Smooth muscle cell of the brain vasculature (primary cell): Measurements from ENCODE around the gene IMP3.
"Not testable (repeated sequence)": the region's sequence is repeated elsewhere in the genome, so short reads cannot be mapped to it uniquely, and the experiment has no call there.

Experiments used
- DNase-seq: peaks from one replicate; pipeline ENCODE4 v3.0.0-alpha.2; 2012; ENCODE audit warnings: low read depth, low spot score

IMP3 gene

DNA sequence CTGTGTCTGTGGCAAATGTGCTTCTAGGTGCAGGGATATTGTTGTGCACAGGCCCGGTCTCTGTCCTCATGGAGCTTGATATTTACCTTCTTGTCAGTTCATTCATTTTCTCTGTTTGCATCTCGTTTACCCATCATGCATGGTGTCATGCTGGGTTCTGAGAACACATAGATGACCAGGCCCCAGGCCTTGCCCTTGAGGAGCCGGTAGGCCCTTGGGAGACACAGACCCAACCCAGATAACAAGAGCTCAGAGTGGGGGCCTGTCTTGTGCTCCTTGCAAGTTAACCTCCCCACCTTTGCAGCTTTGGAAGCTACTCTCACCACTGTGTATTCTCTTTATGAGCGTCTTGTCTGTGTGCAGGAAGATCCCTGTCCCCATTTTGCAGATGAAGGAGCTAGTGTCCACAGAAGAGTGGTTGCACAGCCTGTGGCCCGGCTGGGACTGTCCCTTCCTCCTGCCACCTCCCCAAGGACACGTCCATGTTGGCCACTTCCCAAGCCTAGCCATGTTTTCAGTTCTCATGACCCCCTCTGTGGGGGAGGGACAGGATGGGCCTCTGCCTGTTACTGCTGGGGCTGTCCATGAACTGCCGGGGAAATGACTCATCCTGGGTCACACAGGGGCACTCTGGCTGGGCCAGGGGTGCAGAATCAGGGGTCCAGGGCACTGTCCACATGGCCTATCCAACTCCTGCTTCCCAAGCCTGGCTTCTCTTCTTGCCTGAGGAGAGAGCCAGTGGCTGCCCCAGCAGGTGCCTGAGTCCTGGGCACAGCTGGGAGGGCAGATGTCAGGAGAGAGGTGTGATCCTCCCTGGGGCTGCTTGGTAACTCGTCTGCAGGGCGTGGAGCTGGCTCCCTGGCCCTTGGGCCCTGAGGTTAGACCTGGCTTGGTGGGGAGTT lies 11.1 kb upstream of the IMP3 start:
- DNase-seq, result no peak

DNA sequence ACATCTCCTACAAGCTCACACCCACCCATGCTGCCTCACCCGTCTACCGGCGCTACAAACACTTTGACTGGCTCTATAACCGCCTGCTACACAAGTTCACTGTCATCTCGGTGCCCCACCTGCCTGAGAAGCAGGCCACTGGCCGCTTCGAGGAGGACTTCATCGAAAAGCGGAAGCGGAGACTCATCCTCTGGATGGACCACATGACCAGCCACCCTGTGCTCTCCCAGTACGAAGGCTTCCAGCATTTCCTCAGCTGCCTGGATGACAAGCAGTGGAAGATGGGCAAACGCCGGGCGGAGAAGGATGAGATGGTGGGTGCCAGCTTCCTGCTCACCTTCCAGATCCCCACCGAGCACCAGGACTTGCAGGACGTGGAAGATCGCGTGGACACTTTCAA lies 9.8 kb upstream of the IMP3 start:
- DNase-seq, result no peak

DNA sequence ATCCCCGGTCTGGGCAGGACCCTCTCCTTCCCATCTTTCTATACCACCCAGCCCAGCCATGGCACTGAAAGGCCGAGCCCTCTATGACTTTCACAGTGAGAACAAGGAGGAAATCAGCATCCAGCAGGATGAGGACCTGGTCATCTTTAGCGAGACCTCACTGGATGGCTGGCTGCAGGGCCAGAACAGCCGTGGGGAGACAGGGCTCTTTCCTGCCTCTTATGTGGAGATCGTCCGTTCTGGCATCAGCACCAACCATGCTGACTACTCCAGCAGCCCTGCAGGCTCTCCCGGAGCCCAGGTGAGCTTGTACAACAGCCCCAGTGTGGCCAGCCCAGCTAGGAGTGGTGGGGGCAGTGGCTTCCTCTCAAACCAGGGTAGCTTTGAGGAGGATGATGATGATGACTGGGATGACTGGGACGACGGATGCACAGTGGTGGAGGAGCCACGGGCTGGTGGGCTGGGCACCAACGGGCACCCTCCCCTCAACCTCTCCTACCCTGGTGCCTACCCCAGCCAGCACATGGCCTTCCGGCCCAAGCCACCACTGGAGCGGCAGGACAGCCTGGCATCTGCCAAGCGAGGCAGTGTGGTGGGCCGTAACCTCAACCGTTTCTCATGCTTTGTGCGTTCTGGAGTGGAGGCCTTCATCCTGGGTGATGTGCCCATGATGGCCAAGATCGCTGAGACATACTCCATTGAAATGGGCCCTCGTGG lies 9.2 kb upstream of the IMP3 start:
- no peak for DNase-seq

DNA sequence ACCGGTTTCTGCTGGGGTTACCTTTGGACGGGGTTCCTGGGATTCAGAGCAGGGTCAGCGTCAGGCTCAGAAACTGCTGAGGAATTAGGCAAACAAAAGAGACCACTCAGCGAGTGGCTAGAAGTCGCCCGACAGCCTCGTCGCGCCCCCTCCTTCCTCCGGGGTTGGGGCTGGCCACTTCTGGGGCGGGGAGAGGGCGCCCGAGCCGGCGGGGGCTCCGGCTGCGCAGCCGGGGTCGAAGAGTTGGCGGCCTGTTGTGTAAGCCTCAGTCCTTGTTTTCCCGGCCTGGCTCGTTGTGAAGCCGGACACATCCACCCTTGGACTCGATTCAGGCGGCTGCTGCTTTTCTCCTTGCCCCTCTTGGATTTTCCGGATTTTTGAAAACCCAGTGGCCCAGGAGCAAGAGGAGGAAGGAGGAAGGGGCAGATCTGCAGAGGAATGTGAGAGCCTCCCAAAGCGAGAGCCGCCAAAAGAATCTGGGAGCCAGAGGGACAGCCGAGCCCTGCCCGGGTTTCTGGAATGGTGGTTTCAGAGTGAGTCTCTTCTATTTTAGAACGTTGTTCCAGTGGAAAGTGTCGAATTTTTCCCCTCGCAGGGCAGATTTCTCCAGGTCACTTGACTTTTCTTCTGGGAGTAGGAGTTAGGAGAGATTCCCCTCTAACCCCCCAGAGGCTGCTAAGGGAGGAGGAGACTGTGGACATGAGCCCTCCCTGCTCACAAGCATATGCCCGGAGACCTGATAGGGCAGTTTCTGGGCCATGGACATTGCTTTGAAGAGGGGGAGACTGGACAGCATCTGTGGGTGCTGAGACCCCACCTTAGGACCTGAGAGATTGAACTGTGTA lies 8.4 kb upstream of the IMP3 start:
- DNase-seq, result no peak

DNA sequence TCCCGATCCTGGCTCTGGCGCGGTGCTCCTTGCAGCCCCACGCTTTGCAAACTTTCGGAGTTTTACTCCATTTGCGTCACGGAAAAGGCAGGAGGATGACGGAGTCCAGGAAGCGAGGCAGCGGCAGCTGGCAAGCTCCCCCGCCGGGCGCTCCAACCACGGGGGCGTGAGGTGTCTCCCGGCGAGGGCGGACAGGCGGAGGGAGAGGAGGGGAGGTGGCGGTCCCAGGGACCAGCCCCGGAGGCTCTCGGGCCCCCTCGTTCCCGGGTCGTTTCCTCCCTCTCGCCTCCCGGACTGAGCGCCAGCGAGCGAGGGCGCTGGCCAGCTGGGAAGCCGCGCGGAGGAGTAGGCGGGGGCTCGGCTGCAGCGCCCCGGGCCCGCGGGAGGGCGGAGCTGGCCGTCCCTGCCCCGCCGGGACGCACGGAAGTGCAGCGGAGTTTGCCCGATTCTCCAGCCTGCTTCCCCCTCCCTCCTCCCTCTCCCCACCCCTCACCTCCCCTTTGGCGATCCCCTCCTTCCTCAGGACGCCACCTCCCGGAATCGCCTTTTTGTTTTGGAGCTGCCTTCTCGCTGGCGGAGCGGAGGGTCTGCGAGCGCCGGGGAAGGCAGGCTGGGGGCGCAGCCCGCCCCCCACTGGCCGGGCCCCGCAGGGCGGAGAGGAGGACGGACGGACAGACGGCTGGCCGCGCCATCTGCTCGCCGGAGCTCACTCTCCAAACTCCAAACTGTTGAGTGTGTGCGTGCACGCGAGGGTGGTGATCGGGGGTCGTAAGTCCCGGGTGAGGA lies 7.5 kb upstream of the IMP3 start, which contains the start of gene SNX33:
Gene SNX33 (plus strand): TSS at position 543 of the 786 bp plus-strand sequence. CDS start 1,191 bp downstream, outside the sequence.
- no peak for DNase-seq

DNA sequence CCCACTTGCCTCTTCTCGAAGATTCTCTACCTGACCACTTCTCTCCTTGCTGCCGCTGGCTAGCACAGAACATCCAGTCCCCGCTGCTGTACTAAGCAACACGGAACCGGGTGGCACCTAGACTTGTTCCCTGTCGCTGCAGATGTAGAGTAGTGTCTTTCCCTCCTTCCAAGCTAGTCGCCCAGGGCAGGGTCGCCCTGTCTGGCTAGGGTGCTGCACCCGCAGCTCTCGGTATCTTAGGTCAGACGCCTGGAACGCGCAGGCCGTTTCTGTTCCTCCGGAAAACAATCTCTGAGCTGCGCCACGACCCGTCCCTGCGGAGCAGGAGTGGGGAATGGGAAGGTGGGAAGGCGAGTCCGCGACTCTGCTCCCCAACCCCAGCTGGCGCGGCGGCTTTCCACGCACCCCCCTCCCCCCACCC lies 6.9 kb upstream of the IMP3 start:
- no peak for DNase-seq

DNA sequence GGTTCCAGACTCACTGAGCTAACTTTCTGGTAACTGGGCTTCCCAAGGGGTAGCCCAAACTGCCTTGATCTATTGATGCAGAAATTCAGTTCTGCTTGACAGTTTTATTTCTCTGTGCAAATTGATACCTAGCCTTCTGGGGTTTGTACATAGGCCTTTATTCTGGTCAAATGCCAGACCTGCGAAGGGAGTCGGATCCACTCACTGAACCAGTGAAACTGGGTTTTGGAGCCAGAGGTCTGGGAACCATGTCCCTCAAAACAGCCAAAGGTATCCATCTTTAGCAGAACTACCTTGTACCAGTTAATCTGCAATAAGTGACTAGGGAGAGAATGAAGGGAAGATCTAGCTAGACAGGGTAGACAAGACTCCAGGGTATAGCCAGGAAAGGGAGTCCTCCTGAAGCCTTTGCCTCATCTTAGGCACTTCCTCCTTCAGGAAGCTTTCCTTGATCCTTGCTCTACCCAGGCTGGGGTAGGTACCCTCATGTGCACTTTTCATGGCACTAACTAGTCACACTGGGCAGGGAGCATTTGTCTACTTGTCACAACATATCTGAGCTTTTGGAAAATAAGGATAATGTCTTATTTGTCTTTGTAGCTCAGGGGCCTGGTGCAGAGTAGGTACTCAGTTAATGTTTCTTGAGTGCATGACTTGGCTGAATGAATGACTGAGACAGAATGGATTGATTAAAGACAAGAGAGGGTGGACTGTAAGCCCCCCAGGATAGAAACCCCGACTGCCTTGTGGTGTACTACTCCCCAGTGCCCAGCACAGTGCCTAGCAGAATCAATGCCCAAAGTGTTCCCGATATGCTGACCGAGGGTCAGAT lies 6.3 kb upstream of the IMP3 start:
- DNase-seq, result no peak

DNA sequence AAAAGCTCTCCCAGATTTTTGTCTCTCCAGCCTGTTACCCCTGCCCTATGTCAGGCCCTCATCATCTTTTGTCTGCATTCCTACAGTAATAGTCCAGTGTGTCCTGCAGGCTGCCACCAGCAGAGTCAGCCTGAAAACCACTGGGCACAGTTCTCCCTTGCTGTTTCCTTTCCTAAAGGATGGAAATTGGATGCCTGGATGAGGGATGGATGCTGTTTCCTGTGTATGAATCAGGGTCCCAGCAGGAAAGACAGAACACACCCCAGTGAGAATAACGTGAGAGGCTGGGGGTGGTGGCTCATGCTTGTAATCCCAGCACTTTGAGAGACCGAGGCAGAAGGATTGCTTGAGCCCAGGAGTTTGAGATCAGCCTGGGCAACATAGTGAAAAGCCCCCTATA lies 4.4 kb upstream of the IMP3 start:
- no peak for DNase-seq

DNA sequence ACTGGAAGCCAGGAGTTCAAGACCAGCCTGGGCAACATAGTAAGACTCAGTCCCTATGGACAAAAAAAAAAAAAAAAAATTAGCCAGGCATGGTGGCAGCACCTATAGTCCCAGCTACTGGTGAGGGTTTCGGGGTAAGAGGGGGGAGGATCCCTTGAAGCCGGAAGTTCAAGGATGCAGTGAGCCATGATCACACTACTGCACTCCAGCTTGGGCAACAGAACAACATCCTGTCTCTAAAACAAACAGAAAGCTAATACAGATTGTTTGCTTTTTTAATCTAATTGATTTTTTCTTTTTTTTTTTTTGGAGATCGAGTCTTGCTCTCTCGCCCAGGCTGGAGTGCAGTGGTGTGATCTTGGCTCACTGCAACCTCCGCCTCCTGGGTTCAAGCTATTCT lies 1.6 kb upstream of the IMP3 start:
- no peak for DNase-seq

DNA sequence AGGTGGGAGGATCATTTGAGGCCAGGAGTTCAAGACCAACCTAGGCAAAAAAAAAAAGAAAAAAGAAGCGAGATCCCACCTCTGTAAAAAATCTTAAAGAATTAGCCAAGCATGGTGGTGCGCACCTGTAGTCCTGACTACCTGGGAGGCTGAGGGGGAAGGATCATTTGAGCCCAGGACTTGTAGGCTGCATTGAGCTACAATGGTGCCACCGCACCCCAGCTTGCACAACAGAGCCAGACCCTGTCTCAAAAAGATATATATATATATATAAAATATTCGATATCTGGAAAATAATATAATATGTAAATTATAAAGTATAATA lies 1.1 kb upstream of the IMP3 start:
- DNase-seq, result no peak

DNA sequence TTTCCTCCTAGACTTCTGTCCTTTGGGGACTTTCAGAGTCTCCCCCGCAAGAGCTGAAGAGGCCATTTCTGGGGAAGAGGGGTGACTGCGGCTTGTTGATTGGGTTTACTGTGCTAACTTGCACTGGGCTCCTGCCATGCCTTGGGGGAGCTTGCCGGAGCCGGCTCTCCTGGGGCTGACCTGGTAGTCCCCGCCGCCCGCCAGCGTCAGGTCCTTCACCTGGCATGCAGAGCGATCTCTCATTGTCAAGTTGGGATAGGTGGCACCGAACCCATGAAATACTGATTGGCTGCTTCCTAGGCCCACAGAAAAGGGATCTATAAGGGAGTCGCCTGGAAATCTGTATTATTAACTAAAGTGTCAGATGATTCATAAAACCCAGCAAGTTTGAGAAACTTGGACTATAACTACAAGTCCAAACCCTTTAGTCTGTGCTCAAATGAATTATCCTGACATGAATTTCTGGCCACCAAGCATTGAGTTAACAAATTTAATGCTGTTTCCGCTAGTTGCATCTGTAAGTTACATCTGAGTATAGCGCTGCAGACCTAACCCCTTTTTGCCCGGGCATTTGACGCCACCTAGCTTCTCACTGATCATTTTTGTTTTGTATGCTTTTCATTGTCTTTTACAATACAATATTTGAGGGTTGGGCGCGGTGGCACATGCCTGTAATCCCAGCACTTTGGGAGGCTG lies 607 bp upstream of the IMP3 start:
- DNase-seq, result no peak

DNA sequence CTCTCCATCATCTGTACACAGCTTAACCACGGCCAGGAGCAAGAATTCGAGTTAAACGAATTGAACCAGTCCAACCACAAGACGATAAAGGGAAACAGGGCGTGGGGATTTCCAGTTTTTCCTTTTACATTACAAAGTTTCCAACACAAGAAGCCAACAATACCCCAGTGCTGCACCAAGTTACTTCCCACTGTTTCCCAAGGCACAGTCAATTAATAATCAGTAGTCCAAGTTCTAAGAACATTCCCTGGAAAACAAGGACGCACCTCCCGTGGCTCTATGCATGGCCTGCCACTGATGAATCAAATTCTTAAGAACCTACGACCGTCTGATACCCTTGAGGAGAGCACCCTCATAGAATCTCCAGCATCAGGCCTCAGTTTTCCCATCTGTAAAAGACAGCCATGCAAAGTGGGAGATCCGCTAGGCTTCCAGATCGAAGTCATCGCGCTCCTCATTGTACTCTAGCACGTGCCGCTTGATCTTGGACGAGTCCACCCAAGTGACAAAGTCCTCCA lies 774 bp downstream of the IMP3 start:
- DNase-seq, result no peak

DNA sequence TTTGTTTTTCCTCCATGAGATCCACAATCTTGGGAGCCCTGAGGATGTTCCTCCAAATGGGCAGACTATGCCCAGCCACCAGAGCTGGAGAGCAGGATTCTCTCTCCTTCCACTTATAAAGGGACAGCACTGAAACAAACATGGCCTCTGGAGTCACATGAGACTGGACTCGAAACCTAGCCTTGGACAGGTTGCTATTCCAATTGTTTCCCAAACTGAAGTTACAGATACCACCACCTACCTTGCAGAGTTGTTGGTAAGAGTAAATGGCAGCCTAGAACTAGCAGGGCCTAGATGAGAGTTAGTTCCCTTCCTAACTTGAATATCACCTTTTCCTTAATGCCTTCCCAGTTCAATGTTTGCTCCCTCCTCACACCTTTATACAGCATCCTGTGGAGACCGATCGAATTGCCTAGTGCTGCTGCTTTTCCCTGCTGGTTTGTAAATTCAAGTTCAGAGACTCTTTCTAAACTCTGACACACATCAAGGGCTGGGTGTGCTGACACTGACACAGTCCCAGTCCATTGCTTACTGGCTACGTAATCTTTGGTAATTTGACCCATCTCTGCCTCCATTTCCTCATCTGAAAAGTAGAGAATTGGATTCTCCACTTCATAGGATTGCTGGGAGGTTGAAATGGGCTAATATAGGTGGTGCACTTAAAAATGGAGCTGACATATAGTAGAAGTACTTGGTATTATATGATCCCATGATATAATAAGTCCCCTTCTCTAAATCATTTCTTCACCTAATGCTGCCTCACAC lies 2.6 kb downstream of the IMP3 start:
- DNase-seq, result no peak

DNA sequence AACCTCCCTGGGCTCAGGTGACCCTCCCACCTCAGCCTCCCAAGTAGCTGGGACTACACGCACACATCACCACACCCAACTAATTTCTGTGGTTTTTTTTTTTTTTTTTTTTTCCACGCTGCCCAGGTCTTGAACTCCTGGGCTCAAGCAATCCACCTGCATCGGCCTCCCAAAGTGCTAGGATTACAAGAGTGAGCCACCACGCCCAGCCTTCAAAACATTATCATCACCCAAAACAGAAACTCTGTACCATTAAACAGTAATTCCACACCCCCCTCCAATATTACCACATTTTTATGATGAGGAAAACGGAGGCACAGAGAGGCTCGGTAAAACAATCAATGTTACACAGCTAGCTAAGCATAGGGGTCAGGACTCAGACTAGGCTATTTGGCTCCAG lies 4.0 kb downstream of the IMP3 start:
- no peak for DNase-seq

DNA sequence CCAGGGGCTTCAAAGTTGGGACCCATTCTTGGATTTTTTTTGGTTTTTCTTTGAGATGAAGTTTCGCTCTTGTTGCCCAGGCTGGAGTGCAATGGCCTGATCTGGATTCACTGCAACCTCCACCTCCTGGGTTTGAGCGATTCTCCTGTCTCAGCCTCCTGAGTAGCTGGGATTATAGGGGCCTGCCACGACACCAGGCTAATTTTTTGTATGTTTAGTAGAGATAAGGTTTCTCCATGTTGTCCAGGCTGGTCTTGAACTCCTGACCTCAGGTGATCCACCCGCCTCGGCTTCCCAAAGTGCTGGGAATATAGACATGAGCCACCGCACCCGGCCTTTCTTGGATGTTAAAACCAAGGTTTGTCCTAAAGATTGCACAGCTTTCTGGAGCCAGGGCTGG lies 6.1 kb downstream of the IMP3 start:
- not testable (repeated sequence) for DNase-seq

DNA sequence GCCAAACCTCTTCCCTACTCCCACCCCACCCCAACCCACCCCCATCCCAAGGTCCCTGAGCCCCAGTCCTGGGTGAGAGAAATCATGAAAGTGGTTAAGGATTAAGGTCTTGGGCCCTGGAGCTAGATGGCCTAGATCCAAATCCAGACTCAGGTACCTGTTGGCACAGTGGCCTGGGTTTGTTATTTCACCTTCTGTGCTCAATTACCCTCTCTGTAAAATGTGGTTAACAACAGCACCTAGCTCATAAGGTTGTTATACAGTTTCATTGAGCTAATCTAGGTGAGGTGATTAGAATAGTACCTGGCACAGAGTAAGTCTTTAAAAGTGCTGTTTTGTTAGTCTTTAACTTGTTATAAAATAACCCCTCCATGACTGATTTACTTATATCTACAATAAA lies 8.1 kb downstream of the IMP3 start:
- DNase-seq, result no peak

DNA sequence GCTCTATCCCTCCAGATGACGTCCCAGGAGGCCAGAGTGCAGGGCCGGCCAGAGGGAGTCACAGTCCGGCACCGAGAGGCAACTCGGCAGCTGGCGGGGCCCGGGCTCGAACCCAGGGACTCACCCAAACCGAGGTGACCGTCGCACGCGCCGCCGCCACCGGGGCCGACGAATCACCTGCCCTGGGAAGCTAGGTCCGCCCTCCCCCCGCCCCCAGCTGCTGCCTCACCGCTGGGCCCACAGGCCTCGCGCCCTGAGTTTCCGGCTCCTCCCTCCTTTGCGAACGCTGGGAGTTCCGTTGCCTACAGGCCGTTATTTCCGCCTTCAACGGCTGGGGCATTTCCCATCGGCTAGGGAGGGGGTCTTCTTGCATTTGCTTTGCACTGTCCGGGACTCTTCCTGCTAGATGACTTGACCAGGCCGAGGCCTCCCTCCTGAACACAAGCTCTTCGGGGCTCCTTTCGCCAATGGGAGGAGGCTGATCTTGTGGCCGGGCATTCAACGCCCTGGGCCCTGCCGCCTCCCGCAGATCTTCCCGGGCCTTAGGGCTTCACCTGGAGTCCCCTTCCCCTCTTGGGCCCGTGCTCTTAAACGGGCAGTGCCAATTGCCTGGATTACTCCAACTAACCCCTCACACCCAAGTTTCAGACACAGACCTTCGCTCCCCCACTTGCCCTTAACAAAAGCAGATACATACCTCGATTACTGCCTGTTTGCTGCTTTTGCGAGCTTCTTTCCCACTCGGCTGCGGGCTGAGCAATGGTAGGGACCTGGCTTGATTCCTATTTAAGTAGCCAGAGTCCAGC lies 14.3 kb downstream of the IMP3 start, which contains the start of gene SNUPN:
Gene SNUPN (minus strand): TSS at position 184 of the 806 bp plus-strand sequence. CDS start 4,674 bp downstream, outside the sequence.
- DNase-seq, result peak; percentile 72

DNA sequence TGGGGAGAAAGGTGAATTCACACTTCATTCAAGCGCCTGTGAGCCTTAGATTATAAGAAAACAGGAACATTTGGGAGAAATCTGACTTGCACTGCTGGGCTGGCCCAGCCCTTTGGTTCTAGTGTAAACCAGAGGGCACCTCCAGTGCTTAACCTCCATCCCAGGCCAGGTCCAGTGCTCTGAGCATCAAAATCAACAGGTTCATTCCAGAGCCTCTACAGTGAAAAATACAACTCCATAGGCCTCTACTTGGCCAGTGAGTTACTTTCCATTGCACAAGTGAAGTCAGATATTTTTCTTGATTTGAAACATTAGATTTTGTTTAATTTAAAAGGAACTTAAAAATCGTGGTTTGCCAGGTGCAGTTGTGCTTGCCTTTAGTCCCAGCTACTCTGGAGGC lies 17.5 kb downstream of the IMP3 start:
- no peak for DNase-seq
